Activated CD4-positive, CD25-positive, alpha-beta regulatory T cell treated with anti-CD3 and anti-CD28 coated beads, Interleukin-2, amount 50 U/mL, for 16 hours (primary cell): ENCODE measurements around the gene CHST8.

ENCODE experiments used
- DNase-seq: peaks from one replicate; pipeline ENCODE4 v3.0.0-alpha.2; 2020; ENCODE audit warnings: low read depth, low spot score

CHST8 gene

GRCh38 chr19:33734913-33735312 is 113.2 kb downstream of the CHST8 start:
- no peak for DNase-seq

- no peak for DNase-seq
These were observed 114.4 kb downstream of the CHST8 start for GRCh38 chr19:33736158-33736557.

- DNase-seq, result no peak
These were observed 115.0 kb downstream of the CHST8 start for GRCh38 chr19:33736787-33737186.

- no peak for DNase-seq
These were observed 116.1 kb downstream of the CHST8 start for GRCh38 chr19:33737681-33738371.

GRCh38 chr19:33740811-33741396 is 119.2 kb downstream of the CHST8 start:
- DNase-seq, result no peak

GRCh38 chr19:33745297-33745696 is 123.5 kb downstream of the CHST8 start:
- DNase-seq, result no peak

GRCh38 chr19:33746159-33746558 is 124.4 kb downstream of the CHST8 start:
- no peak for DNase-seq

- DNase-seq, result no peak
These were observed 125.5 kb downstream of the CHST8 start for GRCh38 chr19:33747273-33747672.

GRCh38 chr19:33748231-33748630 is 126.5 kb downstream of the CHST8 start:
- DNase-seq, result no peak

- DNase-seq, result no peak
These were observed 127.3 kb downstream of the CHST8 start for GRCh38 chr19:33749016-33749415.

- no peak for DNase-seq
These were observed 127.9 kb downstream of the CHST8 start for GRCh38 chr19:33749619-33750175.

GRCh38 chr19:33750587-33751435 is 129.1 kb downstream of the CHST8 start:
- no peak for DNase-seq

- DNase-seq, result no peak
These were observed 129.7 kb downstream of the CHST8 start for GRCh38 chr19:33751436-33751770.

GRCh38 chr19:33752018-33752800 is 130.5 kb downstream of the CHST8 start:
- DNase-seq, result no peak

- no peak for DNase-seq
These were observed 131.2 kb downstream of the CHST8 start for GRCh38 chr19:33752945-33753344.

GRCh38 chr19:33754361-33754760 is 132.6 kb downstream of the CHST8 start:
- no peak for DNase-seq

GRCh38 chr19:33755099-33756035 is 133.6 kb downstream of the CHST8 start:
- no peak for DNase-seq

- no peak for DNase-seq
These were observed 134.4 kb downstream of the CHST8 start for GRCh38 chr19:33756177-33756576.

- no peak for DNase-seq
These were observed 136.8 kb downstream of the CHST8 start for GRCh38 chr19:33758541-33759013.

GRCh38 chr19:33759356-33759755 is 137.6 kb downstream of the CHST8 start:
- no peak for DNase-seq
